GM10266 (cell line): ENCODE measurements around the gene SERPINE3.

Source experiments
- DNase-seq: peaks from one replicate; pipeline ENCODE4 v3.0.0; 2012; ENCODE audit errors: extremely low spot score
- TF ChIP-seq, protein P1 (sequence below): IDR thresholded peaks from 2 replicates; pipeline ENCODE4 v1.5.1; 2012; ENCODE audit warnings: mild to moderate bottlenecking, low read depth; ENCODE audit not compliant: control insufficient read depth, insufficient read depth; ENCODE audit errors: missing control alignments

Gene SERPINE3

DNA sequence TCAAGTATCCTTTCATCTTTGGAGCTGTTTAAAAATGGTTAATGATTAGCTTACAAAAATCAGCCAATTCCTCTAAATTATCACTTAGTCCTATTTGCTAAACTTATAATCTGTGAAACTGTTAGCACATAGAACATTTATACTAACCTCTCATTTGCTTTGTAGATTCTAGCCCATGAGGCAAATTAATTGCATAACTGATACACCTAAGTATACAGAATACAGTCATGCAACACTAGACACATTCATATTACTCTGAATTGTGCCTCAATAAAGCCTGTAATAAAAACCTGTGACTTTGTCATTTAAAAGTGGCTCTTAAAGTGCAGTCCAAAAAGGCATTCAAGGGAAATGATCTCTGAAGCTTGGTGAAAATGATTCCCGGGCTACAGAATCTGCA, 21.0 kb downstream of the SERPINE3 start:
- no peak for DNase-seq
- TF ChIP-seq, protein P1, sequence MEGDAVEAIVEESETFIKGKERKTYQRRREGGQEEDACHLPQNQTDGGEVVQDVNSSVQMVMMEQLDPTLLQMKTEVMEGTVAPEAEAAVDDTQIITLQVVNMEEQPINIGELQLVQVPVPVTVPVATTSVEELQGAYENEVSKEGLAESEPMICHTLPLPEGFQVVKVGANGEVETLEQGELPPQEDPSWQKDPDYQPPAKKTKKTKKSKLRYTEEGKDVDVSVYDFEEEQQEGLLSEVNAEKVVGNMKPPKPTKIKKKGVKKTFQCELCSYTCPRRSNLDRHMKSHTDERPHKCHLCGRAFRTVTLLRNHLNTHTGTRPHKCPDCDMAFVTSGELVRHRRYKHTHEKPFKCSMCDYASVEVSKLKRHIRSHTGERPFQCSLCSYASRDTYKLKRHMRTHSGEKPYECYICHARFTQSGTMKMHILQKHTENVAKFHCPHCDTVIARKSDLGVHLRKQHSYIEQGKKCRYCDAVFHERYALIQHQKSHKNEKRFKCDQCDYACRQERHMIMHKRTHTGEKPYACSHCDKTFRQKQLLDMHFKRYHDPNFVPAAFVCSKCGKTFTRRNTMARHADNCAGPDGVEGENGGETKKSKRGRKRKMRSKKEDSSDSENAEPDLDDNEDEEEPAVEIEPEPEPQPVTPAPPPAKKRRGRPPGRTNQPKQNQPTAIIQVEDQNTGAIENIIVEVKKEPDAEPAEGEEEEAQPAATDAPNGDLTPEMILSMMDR, result no peak

DNA sequence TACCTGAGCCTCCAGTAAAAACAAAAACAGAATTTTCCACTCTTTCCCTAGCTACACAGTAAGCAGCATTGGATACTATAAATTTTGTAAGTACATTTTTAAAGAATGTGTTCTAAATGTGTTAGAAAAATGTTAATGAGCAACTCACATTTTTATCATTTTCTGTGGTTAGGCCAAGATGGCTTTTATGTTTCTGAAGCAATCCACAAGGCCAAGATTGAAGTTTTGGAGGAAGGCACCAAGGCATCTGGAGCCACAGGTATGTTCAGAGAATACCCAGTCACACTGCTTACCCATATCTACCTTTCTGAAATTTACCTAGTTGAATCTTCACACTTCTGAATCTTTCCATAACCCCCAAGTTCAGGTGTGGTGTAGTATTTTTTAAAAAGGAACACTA, 21.6 kb downstream of the SERPINE3 start:
- TF ChIP-seq, protein P1, result no peak
- DNase-seq, result no peak

DNA sequence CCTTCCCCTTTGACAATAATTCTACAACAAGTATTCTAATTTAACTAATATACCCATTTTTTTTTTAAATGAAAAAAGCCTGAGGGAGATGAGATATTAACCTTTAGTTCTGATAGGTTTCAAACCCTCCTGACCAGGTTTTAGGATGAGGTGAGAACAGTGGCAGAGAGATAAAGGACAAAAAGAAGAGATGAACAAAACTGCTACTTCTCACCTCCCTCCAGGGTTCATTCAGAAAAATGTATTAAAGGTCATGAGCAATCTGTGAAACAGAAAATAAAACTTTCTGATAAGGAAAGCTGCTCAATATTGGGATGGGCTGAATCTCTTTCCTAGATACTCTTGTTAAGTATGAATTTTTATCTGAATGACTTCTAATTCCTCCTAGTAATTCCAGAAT, 24.1 kb downstream of the SERPINE3 start:
- no peak for DNase-seq
- TF ChIP-seq, protein P1, result no peak

DNA sequence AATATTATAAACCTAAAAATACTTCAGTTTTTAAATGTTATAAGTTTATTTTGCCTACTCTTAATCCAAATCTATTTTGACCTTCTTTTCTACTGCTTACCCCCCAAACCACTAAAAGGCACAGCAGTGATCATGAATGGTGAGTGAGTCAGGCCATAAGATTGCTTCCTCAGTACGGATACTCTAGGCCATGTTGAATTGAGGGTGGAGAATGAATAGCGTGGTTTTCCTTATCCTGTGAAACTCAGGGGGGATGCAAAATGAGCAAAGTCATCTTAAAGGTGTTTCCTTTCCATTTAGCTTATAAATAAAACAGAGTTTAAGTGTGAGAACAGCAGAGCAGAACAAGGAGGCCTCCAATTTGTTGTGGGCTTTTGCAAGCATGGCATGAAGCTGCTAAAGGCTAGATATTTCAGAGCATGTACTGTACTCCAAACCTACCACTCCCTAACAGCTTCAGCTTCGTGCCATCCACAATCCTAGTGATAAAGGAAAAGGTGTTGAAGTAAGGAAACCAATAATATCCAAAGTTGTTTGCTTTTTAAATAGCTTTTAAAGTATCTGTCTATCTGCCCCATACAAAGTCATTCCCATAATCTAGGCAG, 25.0 kb downstream of the SERPINE3 start:
- no peak for DNase-seq
- TF ChIP-seq, protein P1, result no peak

DNA sequence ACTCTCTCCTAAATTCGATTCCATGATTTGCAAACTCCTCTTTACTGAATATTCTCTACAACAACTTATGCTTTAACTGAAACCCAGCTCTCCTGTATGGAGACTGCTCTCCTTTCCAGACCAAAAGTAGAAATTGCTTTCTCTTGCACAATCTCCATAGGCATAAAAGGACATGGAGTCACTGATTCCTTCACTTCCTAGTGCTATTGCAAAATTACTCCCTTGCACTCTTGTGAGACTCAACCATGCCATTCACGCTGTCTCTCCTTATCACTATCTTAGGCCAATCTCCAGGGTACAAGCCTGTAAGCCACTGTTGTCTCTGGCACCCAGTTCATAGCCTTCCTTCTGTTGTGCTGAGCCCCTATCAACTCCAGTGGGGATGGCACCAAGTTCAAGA, 30.6 kb downstream of the SERPINE3 start:
- TF ChIP-seq, protein P1, result no peak
- no peak for DNase-seq

DNA sequence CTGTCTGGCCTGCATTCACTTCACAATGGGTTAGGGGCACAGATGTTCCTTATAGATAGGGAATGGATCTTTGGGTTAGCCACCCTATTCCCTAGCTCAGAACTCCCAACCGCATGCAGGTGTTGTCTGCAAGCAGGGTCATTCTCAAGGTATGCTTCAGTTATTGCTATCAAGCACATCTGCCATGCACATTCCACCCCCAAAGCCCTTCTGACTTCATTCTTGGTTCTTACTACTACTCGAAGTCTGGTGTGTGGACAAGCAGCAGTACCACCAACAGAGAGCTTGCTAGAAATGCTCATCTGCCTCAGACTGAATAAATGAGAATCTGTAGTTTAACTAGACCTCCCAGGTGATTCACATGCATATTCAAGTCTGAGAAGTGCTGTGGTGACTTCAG, 31.3 kb downstream of the SERPINE3 start:
- no peak for DNase-seq
- TF ChIP-seq, protein P1, result no peak

DNA sequence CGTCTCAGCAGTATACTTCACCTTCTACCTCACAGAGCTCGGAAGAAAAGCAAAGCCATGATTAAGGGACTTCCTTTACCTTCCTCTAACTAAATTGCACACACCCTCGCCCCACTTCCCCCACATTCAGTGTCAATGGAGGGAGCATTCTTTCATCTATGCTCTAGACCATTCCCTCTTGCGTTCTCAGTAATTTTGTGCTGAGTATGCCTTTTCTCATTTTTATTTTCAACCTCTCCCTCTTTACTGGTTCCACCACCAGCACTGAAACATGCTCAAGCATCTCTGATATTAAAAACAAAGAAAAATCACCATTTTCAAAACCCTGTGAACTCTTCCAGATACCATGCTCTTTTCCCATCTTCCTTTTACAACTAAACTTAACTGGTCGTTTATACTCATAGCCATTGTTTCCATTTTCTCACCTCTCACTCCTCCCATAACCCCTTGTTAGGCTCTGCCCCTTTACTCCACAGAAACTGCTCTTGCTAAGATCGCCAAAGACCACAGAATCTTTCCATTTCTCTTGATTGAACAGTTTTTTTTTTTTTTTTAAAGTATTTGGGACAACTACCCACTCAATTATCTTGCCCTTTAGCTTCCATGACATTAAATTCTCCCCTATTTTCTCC, 32.4 kb downstream of the SERPINE3 start:
- no peak for DNase-seq
- TF ChIP-seq, protein P1, result no peak
